Measurements from ENCODE around the gene ATCAY.

- TF ChIP-seq CEBPB (IDR thresholded peaks at IDR 0.05): no peak
- no peak for TF ChIP-seq USF1 (IDR thresholded peaks at IDR 0.05)
- no peak for TF ChIP-seq REST (IDR thresholded peaks at IDR 0.05; ENCODE audit: low read depth)
- no peak for TF ChIP-seq ZBTB7A (IDR thresholded peaks at IDR 0.05; ENCODE audit: low read depth)
- TF ChIP-seq YY1 (IDR thresholded peaks at IDR 0.05; ENCODE audit: low read depth): no peak
- no peak for TF ChIP-seq TAF1 (IDR thresholded peaks at IDR 0.05; ENCODE audit: low read depth)
- no peak for TF ChIP-seq EP300 (IDR thresholded peaks at IDR 0.05; ENCODE audit: borderline replicate concordance)
- no peak for TF ChIP-seq MAX (IDR thresholded peaks at IDR 0.05)
- no peak for TF ChIP-seq EGR1 (IDR thresholded peaks at IDR 0.05)
- TF ChIP-seq FOXM1 (IDR thresholded peaks at IDR 0.05; ENCODE audit: borderline replicate concordance, low read depth): no peak
- no peak for TF ChIP-seq CREB1 (IDR thresholded peaks at IDR 0.05; ENCODE audit: low read depth)
- TF ChIP-seq RAD21 (IDR thresholded peaks at IDR 0.05; ENCODE audit: low read depth): no peak
- TF ChIP-seq NFIC (IDR thresholded peaks at IDR 0.05): no peak
Observed at GRCh38 chr19:3893509-3894179, 13.2 kb downstream of the ATCAY start.
